ENCODE data around the gene NKAIN1. TPM values are rescaled to one million over a fixed set of nuclear protein-coding genes. Genes with fewer than 3 reads are reported as not detected.
A peak's percentile ranks its signal among the peaks of the same experiment; 100 is the strongest.

NKAIN1 gene
- total RNA-seq, 1 donor from 2014 or later, result 3.5 TPM

DNA sequence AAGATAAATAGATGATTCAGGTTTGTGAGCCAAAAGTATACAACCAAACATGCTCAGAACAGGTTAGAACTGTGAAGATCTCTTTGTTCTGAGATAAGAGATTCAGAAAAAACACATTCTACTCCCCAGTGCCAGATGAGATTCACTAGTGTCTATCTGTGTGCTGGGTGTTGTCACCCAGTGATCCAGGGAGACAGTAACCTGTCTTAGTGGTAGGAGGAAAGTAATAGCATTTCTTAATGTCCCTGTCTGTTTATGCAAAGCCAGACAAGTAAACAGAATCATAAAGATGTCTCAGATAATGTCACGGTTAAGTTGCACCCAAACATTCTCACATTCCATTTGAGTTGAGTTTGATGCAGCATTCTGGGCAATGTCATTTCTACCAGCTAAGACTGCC is 18.9 kb upstream of the NKAIN1 start:
- Mint-ChIP-seq H3K27ac (ENCODE audit: unreplicated experiment) (no peak overlapping the region), H3K27me3 (ENCODE audit: low read depth) (no peaks in the 10 kb centered on the region), H3K36me3 (ENCODE audit: low read depth) (peaks cover 29% of the 10 kb centered on the region), H3K4me1 (ENCODE audit: low read depth) (peaks cover 2% of the 10 kb centered on the region), H3K4me3 (ENCODE audit: unreplicated experiment) (no peak overlapping the region), H3K9me3 (ENCODE audit: low read depth) (no peaks in the 10 kb centered on the region)
- TF ChIP-seq CTCF (IDR thresholded peaks at IDR 0.05), result no peak
- no peak for DNase-seq (ENCODE audit: low spot score)

GRCh38 chr1:31257213-31257612 is 17.5 kb upstream of the NKAIN1 start:
- no peak overlapping the region for H3K27ac Mint-ChIP-seq (ENCODE audit: unreplicated experiment)
- no peak for DNase-seq (ENCODE audit: low spot score)
- no peaks in the 10 kb centered on the region for H3K9me3 Mint-ChIP-seq (ENCODE audit: low read depth)
- H3K4me3 Mint-ChIP-seq (ENCODE audit: unreplicated experiment), result no peak overlapping the region
- H3K36me3 Mint-ChIP-seq (ENCODE audit: low read depth), result peaks cover 29% of the 10 kb centered on the region
- TF ChIP-seq CTCF (IDR thresholded peaks at IDR 0.05), result no peak
- no peaks in the 10 kb centered on the region for H3K4me1 Mint-ChIP-seq (ENCODE audit: low read depth)
- H3K27me3 Mint-ChIP-seq (ENCODE audit: low read depth), result no peaks in the 10 kb centered on the region

DNA sequence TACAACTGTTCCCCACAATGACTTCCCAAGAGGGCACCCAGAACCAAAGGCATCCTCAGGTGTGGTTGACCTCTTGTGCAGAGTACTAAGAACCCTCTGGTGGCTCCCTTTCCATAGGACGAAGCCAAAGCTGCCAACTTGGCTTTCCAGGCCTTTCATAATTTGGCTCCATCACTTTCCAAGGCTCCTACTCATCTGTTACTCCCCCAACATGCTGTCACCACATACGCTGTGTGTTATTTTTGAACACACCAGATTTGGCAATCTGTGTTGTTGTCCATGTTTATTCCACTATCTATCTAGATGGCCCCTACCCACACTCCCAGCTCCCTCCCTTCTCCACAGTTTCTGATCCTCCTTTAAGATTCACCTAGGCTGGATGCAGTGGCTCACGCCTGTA is 10.2 kb upstream of the NKAIN1 start:
- Mint-ChIP-seq H3K4me1 (ENCODE audit: low read depth) (no peaks in the 10 kb centered on the region), H3K27ac (ENCODE audit: unreplicated experiment) (no peak overlapping the region), H3K4me3 (ENCODE audit: unreplicated experiment) (no peak overlapping the region), H3K27me3 (ENCODE audit: low read depth) (no peaks in the 10 kb centered on the region), H3K36me3 (ENCODE audit: low read depth) (no peaks in the 10 kb centered on the region), H3K9me3 (ENCODE audit: low read depth) (no peaks in the 10 kb centered on the region)
- no peak for DNase-seq (ENCODE audit: low spot score)
- TF ChIP-seq CTCF (IDR thresholded peaks at IDR 0.05), result no peak

- no peaks in the 10 kb centered on the region for H3K27me3 Mint-ChIP-seq (ENCODE audit: low read depth)
- no peak overlapping the region for H3K27ac Mint-ChIP-seq (ENCODE audit: unreplicated experiment)
- no peaks in the 10 kb centered on the region for H3K9me3 Mint-ChIP-seq (ENCODE audit: low read depth)
- DNase-seq (ENCODE audit: low spot score), result no peak
- no peaks in the 10 kb centered on the region for H3K36me3 Mint-ChIP-seq (ENCODE audit: low read depth)
- H3K4me3 Mint-ChIP-seq (ENCODE audit: unreplicated experiment), result no peak overlapping the region
- no peak for TF ChIP-seq CTCF (IDR thresholded peaks at IDR 0.05)
- no peaks in the 10 kb centered on the region for H3K4me1 Mint-ChIP-seq (ENCODE audit: low read depth)
Observed at GRCh38 chr1:31248276-31248675, 8.6 kb upstream of the NKAIN1 start.

DNA sequence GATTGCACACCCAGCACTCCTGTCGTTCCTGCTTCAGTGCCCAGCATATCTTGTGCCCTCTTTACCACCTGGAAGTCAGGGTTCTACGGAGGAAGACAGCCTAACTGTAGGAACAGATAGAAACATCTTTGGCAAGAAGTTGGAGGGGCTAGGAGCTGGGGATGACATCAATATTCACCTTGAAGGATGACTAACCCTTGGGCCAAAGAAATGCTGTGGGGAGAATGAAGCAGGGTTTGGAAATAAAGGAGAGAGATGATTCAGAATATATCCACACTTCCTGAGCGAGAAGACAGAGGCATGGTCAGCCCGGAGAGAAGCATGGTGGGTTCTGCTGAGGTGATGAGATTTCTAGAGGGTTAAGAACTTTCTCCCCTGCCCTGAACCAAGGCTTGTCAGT is 4.6 kb upstream of the NKAIN1 start:
- Mint-ChIP-seq H3K4me1 (ENCODE audit: low read depth) (peaks cover 5% of the 10 kb centered on the region), H3K27me3 (ENCODE audit: low read depth) (peaks cover 9% of the 10 kb centered on the region), H3K9me3 (ENCODE audit: low read depth) (no peaks in the 10 kb centered on the region), H3K4me3 (ENCODE audit: unreplicated experiment) (no peak overlapping the region), H3K36me3 (ENCODE audit: low read depth) (no peaks in the 10 kb centered on the region), H3K27ac (ENCODE audit: unreplicated experiment) (no peak overlapping the region)
- peak; percentile 4 for DNase-seq (ENCODE audit: low spot score)
- TF ChIP-seq CTCF (IDR thresholded peaks at IDR 0.05), result no peak
